GM18507 (cell line): ENCODE results near the gene TMEM212.
"Not testable (repeated sequence)": the region's sequence is repeated elsewhere in the genome, so short reads cannot be mapped to it uniquely, and the experiment has no call there.

Source experiments
- DNase-seq: peaks from one replicate; pipeline ENCODE4 v3.0.0; 2011; ENCODE audit warnings: low read depth; ENCODE audit not compliant: insufficient read length; ENCODE audit errors: extremely low spot score
- FAIRE-seq: peaks from 2 replicates; lab custom pipeline; 2011; peaks lifted over from hg19 to GRCh38; lab: Jason Lieb, UNC

The TMEM212 gene

DNA sequence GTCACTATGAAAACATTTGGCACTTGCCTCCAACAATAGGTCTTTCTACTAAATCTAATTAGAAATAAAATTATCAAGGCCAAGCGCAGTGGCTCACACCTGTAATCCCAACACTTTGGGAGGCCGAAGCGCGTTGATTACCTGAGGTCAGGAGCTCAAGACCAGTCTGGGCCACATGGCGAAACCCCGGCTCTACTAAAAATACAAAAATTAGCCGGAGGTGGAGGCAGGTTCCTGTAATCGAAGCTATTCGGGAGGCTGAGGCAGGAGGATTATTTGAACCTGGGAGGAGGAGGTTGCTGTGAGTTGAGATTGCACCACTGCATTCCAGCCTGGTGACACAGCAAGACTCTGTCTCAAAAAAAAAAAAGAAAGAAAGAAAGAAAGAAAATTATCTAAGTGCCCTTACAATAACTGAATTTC lies 31.2 kb upstream of the TMEM212 start:
- FAIRE-seq, result no peak
- no peak for DNase-seq

DNA sequence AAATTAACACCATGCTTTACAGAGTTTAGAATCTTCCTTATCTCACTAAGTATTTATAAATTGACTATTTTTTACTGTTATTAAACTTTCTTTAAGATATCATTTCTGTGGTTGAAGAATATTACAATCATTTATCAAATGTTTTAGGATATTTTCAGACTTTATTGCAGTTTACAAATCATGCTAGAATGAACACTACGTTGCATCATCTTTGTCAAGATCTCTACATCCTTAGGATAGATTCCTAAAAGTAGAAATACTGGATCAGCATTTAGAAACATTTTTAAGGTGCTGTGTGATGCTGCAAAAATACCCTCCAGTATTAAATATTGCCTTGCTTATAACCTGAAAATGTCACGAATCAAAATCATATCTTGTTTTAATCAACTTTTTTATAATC lies 30.3 kb upstream of the TMEM212 start:
- FAIRE-seq (no peak), DNase-seq (no peak)

DNA sequence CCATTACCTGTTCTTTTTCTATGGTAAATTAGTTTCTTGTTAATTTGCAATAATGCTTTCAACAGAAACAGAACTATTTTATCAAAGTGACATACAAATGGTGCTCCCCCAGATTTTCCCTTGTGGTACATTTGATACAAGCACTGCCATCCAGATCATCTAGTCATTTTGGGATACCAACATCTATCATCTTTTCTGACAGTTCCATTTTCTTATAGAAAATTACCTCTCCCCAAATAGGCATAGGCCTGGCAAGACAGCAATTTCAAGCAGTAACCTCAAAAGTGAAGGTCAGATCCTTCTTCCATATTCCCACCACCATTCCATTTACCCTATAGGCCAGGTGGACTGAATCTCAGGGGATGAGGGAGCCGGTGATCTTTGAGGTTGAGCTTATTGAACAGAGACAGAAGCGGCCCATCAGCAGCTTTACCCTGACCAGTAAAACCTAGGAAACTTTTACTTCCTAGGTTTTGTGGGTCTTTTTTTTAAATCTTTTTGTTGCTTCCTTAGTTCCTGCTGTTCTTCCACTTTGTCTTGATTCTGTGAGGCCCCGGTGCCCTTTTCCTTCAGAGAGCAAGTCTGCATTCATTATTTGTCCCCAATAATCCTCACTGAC lies 29.8 kb upstream of the TMEM212 start:
- no peak for DNase-seq
- FAIRE-seq, result no peak

DNA sequence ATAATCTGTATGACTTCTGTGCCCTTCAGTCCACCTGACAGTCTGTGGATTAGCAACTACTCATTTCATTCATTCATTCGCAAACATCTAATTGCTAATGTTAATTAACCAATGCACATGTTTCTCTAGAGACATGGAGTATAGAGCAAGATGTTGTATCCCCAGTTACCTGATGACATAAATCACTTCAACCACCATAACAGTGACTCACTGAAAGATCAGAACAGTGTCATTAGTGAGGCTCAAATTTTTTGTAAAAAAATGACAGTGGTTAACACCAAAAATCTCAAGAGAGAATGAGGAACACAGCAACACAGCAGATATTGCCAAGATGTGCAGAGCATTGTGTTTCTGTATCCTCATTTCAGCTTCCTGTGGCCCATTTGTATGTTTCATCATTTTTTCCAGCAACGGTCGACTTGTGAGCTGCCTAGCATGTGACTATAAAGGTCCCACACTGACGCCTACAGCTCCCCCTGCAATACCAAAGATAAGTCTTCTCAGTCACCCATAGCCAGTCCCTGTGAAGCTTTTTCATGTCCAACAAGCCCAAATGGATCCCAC lies 29.2 kb upstream of the TMEM212 start:
- FAIRE-seq (peak; percentile 77), DNase-seq (no peak)

DNA sequence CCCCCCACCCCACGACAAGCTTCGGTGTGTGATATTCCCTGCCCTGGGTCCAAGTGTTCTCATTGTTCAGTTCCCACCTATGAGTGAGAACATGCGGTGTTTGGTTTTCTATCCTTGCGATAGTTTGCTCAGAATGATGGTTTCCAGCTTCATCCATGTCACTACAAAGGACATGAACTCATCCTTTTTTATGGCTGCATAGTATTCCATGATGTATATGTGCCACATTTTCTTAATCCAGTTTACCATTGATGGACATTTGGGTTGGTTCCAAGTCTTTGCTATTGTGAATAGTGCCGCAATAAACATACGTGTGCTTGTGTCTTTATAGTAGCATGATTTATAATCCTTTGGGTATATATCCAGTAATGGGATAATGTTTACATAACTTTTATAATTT lies 28.5 kb upstream of the TMEM212 start:
- not testable (repeated sequence) for FAIRE-seq, DNase-seq

DNA sequence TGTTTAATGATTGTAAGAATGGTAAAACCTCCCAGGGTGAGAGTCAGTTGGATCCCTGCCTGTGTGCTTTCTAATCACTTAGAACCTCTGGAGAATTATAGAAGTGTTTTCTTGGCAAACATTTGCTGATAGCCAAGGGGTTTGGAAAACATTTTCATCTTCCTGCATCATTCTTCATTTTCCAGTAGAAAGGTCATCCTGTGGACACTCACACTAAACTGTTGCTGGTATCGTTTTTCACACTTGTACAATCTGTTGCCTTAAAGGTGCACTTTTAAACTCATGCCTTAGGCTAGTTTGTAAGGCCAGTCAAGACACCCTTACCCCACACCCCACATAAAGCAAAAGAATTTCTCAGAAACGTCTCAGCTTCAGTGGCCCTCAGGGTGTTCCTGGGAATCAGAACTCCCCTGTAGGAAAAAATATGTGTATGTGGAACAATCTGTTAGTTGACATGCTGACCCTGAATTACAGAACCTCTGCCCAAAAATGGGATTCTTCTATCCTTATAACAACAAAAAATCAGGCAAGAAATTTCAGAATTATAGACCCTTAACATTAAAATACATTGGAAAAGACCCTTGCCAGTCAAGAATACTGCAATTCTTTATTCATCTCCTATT lies 27.1 kb upstream of the TMEM212 start:
- no peak for FAIRE-seq
- no peak for DNase-seq

DNA sequence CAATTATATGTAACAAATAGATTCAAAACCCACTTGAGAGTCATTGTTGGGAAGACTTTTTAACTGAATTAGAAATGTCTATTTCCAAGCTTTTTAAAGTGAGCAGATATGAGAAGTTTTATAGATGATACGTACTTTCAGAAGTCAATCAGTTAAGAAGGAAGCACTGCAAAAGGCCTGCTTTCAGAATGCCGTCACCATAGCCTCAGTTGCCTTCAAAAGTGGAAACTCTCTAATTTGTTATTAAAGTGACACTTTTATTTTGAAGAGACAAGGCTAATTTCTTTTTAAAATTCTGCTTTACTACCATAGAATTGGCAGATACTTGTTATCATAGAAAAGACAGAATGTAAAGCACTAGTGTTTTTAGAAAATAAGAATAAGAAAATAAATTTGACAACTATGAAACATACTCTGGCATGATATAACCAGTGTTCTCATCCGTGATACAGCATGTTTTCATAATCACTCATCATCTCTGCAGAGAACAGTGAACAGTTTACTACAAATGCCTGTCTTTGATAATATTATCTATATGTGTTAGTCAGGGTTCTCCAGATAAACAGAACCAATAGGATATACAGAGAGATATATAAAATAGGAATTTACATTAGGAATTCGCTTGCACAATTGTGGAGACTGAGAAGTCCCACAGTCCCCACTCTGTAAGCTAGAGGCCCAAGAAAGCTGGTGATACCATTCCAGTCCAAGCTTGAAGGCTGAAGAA lies 25.9 kb upstream of the TMEM212 start:
- FAIRE-seq (peak; percentile 33), DNase-seq (no peak)

DNA sequence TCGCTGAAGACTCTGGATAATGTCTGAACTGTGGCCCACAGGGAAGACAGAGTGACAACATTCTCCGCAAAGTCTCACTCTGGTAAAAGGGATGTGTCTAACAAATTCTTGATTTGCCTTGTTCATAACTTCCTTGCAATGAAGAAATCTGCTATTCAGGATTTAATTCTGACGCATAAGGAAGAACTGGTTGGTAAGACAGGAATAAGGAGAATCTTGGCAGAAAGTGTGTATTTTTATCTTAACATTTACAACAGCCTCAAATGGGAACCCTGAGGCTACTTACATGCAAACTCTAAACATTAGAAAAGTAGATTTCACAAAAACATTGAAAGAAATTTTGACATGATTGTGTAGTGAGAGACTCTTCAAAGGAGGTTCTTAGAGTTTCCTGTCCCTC lies 22.1 kb upstream of the TMEM212 start:
- DNase-seq, result no peak
- FAIRE-seq, result no peak

DNA sequence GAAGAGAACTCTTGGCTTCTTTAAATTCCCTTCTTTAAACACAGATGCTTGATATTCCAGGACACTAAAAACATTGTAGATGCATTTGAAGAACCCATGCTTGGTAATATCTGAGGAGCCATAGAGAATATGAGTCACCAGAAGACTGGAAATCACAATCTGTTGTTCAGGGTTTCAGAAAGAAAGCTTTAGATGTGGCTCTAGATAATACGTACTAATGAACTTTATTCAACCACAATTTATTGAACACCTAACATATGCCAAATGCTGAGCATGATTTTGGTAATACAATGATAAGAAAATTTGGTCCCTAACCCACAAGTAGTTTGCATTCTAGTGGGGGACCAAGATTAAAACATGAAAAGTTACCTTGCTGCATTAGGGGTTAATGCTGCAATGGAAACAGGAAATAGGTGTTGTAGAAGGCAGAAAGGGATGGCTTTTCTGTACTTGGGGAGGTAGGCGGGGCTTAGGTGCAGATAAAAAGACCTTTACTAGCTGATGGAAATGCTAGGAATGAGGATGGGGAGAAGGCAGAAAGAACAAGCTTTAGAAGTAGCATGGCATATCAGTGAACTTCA lies 21.3 kb upstream of the TMEM212 start:
- FAIRE-seq, result no peak
- no peak for DNase-seq

DNA sequence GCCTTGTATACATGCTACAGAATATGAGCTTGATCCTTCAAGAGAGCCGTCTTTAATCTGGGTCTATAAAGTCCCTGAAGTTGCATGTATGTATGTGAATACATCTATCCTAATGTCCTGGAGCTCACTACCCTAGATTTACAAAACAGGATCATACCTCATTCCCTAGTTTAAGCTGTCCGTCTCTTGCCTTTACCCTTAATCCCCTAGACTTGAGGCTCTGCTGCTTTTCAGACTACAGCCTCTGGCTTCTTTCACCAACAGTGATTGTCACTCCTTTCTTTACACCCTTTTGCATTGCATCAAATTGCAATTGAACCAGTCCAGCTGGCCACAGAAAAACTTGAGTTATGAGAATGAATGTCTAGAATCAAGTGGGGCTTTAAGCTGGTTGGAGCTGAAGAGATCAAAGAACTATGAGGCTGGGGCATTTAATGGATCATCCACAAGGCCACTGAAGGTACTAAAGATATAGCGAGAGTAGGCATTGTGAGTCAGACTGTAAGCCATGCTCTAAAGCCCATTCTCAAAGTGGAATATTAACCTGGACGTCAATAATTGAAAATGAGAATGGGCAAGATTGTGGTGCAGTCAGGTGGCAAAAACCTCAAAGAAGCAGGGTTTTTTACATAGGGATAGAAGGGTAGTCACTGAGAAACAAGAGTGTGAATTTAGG lies 20.6 kb upstream of the TMEM212 start:
- DNase-seq, result no peak
- FAIRE-seq, result peak; percentile 90

DNA sequence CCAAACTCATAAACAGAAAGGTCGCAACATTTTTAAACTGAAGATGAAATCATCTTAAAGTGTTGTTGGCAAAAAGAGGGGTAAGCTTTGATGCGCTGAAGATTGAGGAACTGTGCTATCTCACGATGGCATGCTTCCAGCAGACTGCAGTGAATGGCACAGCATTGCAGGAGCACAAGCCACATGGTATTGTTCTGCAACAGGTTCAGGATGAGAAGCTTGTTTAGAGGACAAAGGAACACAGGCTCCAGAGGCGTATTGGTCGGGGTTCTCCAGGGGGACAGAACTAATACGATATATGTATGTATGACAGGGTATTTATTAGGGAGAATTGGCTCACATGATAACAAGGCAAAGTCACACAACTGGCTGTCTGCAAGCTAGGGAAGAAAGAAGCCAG lies 19.0 kb upstream of the TMEM212 start:
- DNase-seq, result no peak
- no peak for FAIRE-seq

DNA sequence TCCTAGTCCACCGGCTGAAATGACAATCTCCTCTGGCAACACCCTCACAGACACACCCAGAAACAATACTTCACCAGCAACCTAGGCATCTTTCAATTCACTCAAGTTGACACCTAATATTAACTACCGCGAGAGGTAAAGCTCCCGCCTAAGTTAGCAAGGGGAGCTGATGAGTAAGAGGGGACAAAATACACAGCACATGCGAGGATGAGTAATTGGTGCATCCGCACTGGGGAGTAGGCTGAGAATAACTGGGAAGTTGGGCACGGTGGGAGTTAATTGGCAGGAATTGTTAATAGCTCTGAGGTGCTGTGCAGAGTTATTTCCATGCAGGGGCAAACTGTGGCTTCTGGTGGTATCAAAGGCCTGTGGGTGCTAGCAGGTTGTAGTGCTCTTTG lies 18.3 kb upstream of the TMEM212 start:
- DNase-seq, result no peak
- no peak for FAIRE-seq

DNA sequence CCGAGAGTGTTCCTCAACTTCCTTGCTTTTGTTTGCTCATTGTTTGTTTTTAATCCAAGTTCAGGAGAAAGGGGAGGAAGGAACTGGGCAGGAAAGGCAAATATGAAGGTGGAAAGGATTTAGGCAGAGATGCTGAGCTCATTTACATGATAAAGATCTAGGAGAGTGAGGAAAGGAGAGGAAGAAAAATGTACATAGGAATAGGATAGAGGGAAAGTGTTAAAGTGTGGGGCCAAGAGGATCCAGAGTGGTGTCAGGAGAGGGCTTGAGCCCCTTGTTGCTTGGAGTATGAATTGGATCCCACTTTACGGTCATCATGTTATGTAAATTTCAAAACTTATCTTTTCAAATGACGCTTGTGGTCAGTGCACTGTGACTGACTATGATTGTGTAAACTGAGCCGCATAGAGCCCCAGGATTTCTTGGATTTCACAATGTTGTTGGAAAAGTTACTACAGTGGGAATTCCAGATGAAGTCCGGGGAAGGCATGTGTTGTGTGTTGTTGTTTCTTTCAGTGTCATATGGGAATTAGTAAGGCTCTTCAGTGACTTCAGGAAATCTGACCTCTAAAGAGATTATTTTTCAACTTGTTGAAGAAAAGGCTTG lies 17.8 kb upstream of the TMEM212 start:
- FAIRE-seq (no peak), DNase-seq (no peak)

DNA sequence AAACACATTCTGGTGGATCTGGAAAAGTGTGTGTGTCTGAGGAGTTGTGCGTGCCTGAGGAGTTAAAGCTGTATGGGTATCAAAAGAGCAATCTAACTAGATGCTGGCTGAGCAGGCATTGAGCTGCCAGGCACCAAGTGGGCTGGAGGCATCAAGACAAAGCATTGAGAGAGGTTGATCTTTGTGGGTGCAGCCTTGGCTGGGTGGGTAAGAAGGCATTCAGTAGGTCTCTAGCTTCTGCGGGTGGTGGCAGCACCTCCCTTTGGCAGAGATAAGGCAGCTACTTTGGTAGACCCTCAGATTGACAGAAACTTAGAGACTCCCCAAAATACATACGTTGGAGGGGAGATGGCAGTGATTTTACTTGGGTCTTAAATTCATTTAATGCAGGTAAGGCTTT lies 15.8 kb upstream of the TMEM212 start:
- DNase-seq (no peak), FAIRE-seq (no peak)

DNA sequence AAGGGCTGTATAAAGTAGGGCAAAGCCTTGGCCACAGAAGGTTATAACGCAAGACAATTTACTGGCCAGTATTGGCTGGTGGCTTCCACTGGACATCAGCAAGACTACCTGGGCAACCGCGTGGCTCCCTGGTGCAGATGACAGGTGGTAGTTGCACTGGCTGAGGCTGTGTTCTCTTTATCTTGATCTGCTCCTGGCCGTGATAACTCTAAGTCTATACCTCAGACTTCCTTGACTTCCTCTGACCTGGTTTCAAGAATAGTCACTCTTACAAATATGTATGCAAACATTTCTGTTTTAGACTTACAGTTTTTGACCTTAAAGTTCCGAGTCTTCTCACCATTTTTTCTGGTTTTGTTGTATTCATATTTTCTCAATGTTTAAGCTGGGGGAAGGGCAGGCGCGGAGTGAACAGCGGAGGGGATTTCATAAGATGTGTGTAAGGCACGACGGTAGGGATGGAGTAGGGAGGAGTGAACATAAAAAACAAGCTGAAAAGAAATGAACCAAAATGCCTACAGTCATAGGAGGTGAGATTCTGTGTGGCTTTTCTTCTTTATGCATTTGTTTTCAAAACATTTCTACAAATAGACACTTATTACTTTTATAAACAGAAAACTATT lies 15.2 kb upstream of the TMEM212 start:
- DNase-seq, result no peak
- FAIRE-seq, result no peak

DNA sequence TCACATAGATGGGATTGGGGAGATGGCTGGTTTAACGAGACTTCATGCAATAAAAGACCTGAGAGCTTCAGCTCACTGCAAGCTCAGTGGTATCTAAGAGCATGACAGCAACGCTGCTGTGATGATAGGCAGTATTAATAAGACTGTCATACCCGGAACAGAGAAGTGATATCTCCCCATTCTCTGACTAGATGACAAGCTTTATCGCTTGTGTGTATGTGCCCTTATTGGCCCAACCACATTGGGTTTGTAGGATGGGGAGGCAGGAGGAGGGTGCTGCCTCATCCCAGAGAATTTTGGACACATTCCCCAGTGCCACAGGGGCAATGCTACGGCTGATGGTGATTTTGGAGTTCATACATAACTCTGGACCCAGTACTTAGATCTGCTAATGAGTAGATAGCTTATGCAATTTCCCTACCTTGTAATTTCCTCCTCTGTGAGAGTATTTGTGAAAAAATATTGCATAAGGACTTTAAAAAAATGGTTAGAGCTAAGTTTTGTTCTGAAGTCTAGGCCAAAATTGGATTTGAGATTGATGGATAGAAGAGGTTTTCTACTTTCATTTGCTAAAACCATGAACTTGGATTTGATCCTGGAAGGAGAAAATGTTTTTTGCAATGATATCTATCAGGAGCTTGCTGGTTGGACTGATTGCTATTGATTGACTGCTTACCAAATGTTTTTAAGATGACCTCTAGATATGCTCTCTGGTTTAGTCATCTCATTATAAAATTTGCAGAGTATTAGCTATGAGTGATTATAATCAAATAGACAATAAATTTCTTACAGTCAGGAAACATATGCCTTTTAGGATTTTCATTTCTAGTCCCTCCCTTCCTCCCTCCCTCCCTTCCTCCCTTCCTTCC lies 14.0 kb upstream of the TMEM212 start:
- no peak for DNase-seq
- FAIRE-seq, result no peak

DNA sequence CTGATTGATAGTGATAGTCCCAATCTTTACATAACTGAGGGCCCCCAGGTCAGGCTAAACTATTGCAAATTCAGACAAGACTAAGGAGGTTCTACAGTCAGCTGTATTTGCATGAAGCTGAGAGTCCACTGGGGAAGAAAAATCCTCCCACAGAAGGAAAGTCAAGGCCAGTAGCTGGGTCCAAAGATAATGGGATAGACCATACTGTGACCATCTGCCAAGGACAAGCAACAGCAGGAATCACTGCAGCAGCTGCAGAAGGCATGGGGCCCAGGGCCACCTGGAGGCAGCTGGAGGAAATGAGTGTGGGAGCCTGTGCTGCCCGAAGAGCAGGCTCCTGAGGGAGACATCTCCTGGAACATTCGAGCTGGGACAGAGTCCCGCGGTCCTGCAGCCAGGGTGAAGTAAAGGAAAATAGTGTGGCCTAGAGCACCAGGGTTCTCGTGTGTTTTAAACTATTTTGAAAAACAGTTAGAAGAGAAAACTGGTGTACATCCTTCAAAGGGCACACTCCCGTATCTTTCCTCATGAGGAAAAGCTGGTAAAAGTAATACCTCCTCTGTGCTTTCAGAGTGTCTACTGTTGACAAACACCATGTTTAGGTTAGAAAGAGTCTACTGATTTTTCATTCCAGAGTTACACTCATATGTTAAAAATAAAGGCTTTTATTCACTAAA lies 13.2 kb upstream of the TMEM212 start:
- DNase-seq, result no peak
- peak; percentile 75 for FAIRE-seq

DNA sequence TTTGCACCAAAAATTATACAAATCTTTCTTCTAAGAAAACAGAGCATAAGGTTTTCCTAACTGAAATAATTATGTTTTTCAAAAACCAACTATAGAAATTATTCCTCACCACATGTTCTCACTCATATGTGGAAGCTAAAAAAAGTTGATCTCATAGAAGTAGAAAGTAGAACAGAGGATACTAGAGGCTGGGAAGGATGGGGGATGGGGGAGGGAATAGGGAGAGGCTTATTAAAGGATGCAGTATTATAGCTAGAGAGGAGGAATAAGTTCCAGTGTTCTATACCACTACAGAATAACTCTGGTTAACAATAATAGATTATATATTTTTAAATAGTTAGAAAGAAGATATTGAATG lies 12.7 kb upstream of the TMEM212 start:
- DNase-seq (no peak), FAIRE-seq (no peak)
